ENCODE data around the gene MCTP2.

DNA sequence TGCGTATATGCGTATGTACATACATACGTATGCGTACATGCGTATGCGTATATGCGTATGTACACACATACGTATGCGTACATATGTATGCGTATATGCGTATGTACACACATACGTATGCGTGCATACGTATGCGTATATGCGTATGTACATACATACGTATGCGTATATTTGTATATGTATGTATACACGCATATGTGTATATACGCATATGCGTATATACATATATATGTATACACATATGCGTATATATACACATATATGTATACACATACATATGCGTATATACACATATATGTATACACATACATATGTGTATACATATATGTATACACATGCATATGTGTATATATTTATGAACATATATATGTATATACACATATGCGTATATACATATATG lies 12.1 kb downstream of the MCTP2 start:
- no peak for TF ChIP-seq POLR2A (IDR thresholded peaks at IDR 0.05; ENCODE audit: low read length)
- no peak for TF ChIP-seq GATA1 (IDR thresholded peaks at IDR 0.05; ENCODE audit: low read depth, low read length)
